K562 (cell line): ENCODE results near the gene TTC31.

Experiments used
- CBX3 ChIP-seq, 2 experiments: IDR thresholded peaks; 1 replicate in 1 of 2; 2 replicates in 1 of 2; pipeline ENCODE4 v1.6.1; 2012; ENCODE audit warnings: inconsistent platforms in 2 of 2, low read length in 2 of 2, borderline replicate concordance in 1 of 2, control low read depth in 1 of 2
- EZH2 ChIP-seq: IDR thresholded peaks from 2 replicates; pipeline ENCODE4 v1.6.1; 2012; ENCODE audit warnings: low read depth, mild to moderate bottlenecking, inconsistent platforms, low read length, borderline replicate concordance
- HLTF ChIP-seq: fragments of 450-650 bp; IDR thresholded peaks from 2 replicates; pipeline ENCODE4 v1.6.1; 2016
- NCOA1 ChIP-seq: fragments of 450-650 bp; IDR thresholded peaks from 2 replicates; pipeline ENCODE4 v1.6.1; 2016; ENCODE audit warnings: low read depth
- TCF7L2 ChIP-seq: fragments of 150-350 bp; IDR thresholded peaks from 2 replicates; pipeline ENCODE4 v1.6.1; 2016; ENCODE audit warnings: low read depth, mild to moderate bottlenecking, low read length, moderate library complexity
- ZNF224 ChIP-seq: sonication (generic); formaldehyde crosslinking; IDR thresholded peaks from 2 replicates; pipeline ENCODE4 v1.8.0; 2022; ENCODE audit warnings: mild to moderate bottlenecking, missing genetic modification reagents
- ZNF408 ChIP-seq: fragments of 250-450 bp; sonication (Bioruptor Pico); IDR thresholded peaks from 2 replicates; pipeline ENCODE4 v1.4.0; 2020; ENCODE audit warnings: low read depth, mild to moderate bottlenecking, moderate library complexity
- TF ChIP-seq, protein P1 (sequence below): fragments of 150-350 bp; conservative IDR thresholded peaks from 2 replicates; pipeline ENCODE4 v1.6.1; 2014; ENCODE audit warnings: low read length
- TF ChIP-seq, protein P2 (sequence below): sonication (generic); formaldehyde crosslinking; IDR thresholded peaks from 2 replicates; pipeline ENCODE4 v1.8.0; 2023; ENCODE audit warnings: missing genetic modification reagents, mild to moderate bottlenecking, borderline replicate concordance
- TF ChIP-seq, protein P3 (sequence below): fragments of 250-450 bp; sonication (Bioruptor Pico); IDR thresholded peaks from 2 replicates; pipeline ENCODE4 v1.8.0; 2022; ENCODE audit warnings: inconsistent platforms, mild to moderate bottlenecking, moderate library complexity, borderline replicate concordance

DNA sequence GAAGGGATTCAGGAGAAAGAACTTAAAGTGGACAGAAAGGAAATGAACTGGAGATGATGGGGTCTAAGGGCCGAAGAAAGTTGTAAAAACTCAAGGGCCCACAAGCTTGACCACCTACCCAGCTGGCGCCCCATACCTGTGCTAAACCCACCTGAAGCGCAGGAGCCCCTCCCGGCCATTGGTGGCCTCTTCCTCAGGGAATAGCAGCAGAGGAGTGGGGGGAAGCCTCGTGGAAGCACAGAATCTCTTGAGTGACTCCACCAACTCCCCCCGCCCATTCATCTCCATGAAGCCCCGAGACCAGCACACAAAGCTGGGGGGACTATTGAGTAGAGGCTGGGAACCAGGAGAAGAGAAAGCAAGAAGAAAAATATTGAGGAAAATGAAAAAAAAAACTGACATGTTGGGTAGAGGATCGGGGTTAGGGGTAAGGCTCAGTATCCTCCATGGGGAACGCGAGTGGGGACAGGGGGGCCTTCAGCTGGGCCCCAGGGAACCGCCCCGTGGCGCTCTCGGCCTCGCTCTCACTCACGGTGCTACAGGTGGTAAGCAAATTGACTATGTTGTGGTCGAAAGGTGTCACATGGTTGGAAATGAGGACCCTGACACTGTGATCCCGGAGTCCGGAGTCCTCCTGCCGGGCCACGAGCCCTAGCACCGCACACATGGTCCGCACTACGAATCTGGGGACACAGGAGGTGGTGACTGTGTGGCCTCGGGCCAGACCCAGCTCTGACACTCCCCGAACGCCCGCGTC is 45.9 kb downstream of the TTC31 start:
- TF ChIP-seq, protein P1, sequence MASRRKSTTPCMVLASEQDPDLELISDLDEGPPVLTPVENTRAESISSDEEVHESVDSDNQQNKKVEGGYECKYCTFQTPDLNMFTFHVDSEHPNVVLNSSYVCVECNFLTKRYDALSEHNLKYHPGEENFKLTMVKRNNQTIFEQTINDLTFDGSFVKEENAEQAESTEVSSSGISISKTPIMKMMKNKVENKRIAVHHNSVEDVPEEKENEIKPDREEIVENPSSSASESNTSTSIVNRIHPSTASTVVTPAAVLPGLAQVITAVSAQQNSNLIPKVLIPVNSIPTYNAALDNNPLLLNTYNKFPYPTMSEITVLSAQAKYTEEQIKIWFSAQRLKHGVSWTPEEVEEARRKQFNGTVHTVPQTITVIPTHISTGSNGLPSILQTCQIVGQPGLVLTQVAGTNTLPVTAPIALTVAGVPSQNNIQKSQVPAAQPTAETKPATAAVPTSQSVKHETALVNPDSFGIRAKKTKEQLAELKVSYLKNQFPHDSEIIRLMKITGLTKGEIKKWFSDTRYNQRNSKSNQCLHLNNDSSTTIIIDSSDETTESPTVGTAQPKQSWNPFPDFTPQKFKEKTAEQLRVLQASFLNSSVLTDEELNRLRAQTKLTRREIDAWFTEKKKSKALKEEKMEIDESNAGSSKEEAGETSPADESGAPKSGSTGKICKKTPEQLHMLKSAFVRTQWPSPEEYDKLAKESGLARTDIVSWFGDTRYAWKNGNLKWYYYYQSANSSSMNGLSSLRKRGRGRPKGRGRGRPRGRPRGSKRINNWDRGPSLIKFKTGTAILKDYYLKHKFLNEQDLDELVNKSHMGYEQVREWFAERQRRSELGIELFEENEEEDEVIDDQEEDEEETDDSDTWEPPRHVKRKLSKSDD: no peak
- no peak for TF ChIP-seq ZNF408 (CRISPR knock-in tag)
- TF ChIP-seq, protein P2, sequence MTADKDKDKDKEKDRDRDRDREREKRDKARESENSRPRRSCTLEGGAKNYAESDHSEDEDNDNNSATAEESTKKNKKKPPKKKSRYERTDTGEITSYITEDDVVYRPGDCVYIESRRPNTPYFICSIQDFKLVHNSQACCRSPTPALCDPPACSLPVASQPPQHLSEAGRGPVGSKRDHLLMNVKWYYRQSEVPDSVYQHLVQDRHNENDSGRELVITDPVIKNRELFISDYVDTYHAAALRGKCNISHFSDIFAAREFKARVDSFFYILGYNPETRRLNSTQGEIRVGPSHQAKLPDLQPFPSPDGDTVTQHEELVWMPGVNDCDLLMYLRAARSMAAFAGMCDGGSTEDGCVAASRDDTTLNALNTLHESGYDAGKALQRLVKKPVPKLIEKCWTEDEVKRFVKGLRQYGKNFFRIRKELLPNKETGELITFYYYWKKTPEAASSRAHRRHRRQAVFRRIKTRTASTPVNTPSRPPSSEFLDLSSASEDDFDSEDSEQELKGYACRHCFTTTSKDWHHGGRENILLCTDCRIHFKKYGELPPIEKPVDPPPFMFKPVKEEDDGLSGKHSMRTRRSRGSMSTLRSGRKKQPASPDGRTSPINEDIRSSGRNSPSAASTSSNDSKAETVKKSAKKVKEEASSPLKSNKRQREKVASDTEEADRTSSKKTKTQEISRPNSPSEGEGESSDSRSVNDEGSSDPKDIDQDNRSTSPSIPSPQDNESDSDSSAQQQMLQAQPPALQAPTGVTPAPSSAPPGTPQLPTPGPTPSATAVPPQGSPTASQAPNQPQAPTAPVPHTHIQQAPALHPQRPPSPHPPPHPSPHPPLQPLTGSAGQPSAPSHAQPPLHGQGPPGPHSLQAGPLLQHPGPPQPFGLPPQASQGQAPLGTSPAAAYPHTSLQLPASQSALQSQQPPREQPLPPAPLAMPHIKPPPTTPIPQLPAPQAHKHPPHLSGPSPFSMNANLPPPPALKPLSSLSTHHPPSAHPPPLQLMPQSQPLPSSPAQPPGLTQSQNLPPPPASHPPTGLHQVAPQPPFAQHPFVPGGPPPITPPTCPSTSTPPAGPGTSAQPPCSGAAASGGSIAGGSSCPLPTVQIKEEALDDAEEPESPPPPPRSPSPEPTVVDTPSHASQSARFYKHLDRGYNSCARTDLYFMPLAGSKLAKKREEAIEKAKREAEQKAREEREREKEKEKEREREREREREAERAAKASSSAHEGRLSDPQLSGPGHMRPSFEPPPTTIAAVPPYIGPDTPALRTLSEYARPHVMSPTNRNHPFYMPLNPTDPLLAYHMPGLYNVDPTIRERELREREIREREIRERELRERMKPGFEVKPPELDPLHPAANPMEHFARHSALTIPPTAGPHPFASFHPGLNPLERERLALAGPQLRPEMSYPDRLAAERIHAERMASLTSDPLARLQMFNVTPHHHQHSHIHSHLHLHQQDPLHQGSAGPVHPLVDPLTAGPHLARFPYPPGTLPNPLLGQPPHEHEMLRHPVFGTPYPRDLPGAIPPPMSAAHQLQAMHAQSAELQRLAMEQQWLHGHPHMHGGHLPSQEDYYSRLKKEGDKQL (CRISPR knock-in tag): no peak
- no peak for TF ChIP-seq EZH2
- TF ChIP-seq TCF7L2: no peak
- TF ChIP-seq, protein P3, sequence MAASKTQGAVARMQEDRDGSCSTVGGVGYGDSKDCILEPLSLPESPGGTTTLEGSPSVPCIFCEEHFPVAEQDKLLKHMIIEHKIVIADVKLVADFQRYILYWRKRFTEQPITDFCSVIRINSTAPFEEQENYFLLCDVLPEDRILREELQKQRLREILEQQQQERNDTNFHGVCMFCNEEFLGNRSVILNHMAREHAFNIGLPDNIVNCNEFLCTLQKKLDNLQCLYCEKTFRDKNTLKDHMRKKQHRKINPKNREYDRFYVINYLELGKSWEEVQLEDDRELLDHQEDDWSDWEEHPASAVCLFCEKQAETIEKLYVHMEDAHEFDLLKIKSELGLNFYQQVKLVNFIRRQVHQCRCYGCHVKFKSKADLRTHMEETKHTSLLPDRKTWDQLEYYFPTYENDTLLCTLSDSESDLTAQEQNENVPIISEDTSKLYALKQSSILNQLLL (CRISPR knock-in tag): no peak
- TF ChIP-seq NCOA1: no peak
- no peak for TF ChIP-seq CBX3 (IDR thresholded peaks at IDR 0.05; ENCODE audit: borderline replicate concordance in 1 of 2, low read length in 2 of 2)
- no peak for TF ChIP-seq ZNF224
- no peak for TF ChIP-seq HLTF
